GM21423 (cell line): ENCODE results near the gene MIDN.
"Not testable (repeated sequence)": the region's sequence is repeated elsewhere in the genome, so short reads cannot be mapped to it uniquely, and the experiment has no call there.

Experiments used
- ATAC-seq: cut with Tn5 transposase; IDR thresholded peaks from one replicate; pipeline ENCODE4 v1.9.1; 2021; ENCODE audit warnings: mild to moderate bottlenecking, moderate library complexity; ENCODE audit not compliant: unreplicated experiment

MIDN gene

GRCh38 chr19:1290196-1290702 is 41.9 kb downstream of the MIDN start:
- no peak for ATAC-seq

GRCh38 chr19:1290703-1291651 is 42.6 kb downstream of the MIDN start:
- ATAC-seq = no peak

GRCh38 chr19:1291761-1292418 is 43.5 kb downstream of the MIDN start:
- ATAC-seq = no peak

GRCh38 chr19:1292419-1293151 is 44.2 kb downstream of the MIDN start:
- no peak for ATAC-seq

GRCh38 chr19:1293782-1294604 is 45.6 kb downstream of the MIDN start:
- no peak for ATAC-seq

- no peak for ATAC-seq
Measured at GRCh38 chr19:1294688-1295087, 46.3 kb downstream of the MIDN start.

DNA sequence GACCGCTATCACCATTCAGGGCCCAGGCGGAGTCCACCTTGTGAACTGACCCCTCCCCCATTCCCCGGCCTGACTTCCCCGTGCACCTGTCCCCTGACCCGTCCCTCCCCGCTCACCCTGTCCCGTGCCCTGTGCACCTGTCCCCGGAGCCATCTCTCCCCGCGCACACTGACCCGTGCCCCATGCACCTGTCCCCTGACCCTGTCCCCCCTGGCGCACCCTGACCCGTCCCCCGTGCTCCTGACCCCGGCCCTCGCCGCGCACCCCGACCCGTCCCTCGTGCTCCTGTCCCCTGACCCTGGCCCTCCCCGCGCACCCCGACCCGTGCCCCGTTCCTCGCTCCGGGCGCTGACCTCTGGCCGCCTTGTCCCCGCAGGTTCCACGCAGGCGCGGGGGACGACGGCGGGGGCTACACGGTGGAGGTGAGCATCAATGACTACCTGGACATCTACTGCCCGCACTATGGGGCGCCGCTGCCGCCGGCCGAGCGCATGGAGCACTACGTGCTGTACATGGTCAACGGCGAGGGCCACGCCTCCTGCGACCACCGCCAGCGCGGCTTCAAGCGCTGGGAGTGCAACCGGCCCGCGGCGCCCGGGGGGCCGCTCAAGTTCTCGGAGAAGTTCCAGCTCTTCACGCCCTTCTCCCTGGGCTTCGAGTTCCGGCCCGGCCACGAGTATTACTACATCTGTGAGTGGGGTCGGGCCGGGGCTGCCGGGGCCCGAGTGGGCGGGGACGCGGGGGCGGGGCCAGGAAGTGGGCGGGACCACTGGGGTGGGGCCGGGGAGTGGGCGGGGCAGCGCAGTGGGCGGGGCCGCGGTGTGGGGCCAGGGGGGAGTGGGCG is 47.0 kb downstream of the MIDN start:
- ATAC-seq = no peak

- no peak for ATAC-seq
Measured at GRCh38 chr19:1296078-1296477, 47.7 kb downstream of the MIDN start.

DNA sequence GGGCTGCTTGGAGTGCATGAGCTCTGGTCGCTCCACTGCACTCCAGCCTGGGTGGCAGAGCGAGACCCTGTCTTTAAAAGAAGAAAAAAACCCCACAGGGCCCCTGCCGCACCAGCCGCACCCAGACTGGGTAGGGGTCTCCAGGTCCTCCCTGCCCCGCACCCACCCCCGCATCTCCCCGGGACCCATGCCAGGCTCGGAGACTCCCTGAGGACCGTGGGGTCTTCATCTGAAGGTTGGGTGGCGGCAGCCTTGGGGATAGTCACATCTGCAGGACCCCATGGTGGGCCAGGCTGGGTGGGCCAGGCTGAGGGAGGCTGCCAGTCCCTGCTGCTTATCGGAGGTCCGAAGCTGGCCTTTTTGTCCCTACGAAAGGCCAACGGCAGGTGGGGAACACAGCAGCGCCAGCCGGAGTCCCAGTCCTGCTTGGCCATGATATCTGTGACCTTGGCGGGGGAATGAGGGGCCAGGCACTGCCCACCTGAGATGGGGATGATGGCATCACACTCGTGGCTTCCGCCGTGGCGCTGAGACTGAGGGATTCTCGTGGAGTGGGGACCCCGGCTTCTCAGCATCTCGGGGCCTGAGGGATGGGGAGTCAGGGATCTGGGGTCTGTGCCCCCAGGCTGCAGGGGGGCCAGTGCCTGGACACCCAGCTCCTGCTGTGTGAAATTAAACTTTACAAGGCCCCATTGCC is 48.3 kb downstream of the MIDN start:
- ATAC-seq = no peak

GRCh38 chr19:1298235-1298634 is 49.9 kb downstream of the MIDN start:
- no peak for ATAC-seq

GRCh38 chr19:1299801-1300200 is 51.4 kb downstream of the MIDN start:
- ATAC-seq = no peak

- ATAC-seq = no peak
Measured at GRCh38 chr19:1300744-1301490, 52.5 kb downstream of the MIDN start.

DNA sequence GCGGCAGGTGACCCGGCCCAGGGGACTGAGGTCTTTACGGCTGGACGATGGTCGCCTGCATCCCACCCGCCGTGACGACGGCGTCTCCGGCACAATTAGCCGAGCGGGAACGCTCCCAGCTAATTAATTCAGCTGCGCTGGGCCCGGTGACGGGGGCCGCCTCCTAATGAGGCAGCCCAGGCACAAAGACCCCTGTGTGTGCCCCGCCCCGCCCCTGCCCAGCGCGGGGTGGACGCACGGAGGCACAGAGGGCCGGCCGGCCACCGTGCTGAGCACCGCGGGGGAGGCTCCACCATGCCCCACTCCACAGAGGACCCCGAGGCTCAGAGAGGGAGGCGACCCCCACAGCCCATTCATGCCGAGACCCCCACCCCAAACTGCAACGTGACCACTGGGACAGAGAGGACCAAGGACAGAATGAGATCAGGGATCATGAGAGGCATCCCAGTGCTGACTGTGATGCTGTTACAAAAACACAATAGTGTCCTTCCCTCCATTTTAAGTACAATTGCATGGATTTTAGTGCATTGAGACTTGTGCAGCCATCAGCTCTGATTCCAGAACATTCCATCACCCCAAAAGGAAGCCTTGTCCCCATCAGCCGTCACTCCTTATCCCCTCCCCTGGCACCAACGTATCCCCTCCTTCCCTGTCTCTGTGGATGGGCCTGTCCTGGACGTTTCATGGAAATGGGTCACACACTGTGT is 54.3 kb downstream of the MIDN start:
- ATAC-seq = no peak

- ATAC-seq = no peak
Measured at GRCh38 chr19:1304197-1304924, 56.0 kb downstream of the MIDN start.

- not testable (repeated sequence) for ATAC-seq
Measured at GRCh38 chr19:1305354-1305753, 57.0 kb downstream of the MIDN start.

DNA sequence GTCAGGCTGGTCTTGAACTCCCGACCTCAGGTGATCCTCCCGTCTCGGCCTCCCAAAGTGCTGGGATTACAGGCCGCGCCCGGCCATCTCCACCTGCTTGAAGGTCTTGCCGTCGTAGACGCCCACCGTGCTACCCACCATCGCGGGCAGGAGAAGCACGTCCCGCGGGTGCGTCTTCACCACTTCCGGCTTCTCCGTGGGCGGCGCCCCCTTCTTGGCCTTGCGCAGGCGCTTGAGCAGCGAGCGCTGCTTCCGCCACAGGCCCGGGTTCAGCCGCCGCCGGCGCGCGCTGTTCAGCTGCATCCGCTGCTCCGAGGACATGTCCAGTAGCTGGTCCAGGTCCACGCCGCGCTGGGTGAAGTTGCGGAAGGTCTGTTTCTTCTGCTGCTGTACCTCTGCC is 58.9 kb downstream of the MIDN start:
- ATAC-seq = no peak

GRCh38 chr19:1307755-1308303 is 59.4 kb downstream of the MIDN start:
- ATAC-seq = no peak
